Measurements from ENCODE around the gene PARP3.

DNA sequence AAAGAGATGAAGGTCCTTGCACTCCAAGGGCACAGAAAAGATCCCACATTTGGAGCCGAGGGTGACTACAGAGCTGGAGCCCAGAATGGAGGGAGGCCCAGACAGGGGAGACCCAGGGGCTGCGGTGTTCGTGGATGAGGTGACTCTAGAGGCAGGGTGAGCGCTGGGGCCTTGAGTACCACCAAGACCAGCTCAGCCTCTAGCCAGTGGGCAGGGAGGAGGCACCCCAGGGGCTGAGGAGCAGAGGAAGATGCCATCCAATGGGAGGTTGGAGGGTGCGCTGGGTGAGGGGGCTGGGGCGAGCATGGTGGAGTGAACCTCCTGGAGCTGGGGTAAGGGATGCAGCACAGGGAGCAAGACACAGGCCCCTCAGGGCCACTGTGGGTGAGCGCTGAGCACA is 13.7 kb upstream of the PARP3 start:
- TF ChIP-seq POLR2A (IDR thresholded peaks at IDR 0.05) (no peak), POLR2AphosphoS5 (IDR thresholded peaks at IDR 0.05) (no peak), CTCF (IDR thresholded peaks at IDR 0.05) (no peak)

All from gastroesophageal sphincter (tissue), 3 donors.